Superior temporal gyrus (tissue), 1 donor: ENCODE measurements around the gene PCGF3.

Experiments used
- DNase-seq: peaks from one replicate; pipeline ENCODE4 v3.0.0-alpha.2; 2016; ENCODE audit errors: extremely low spot score

The PCGF3 gene

GRCh38 chr4:784401-785331 lies 79.0 kb downstream of the PCGF3 start:
- DNase-seq: no peak

- DNase-seq: no peak
Measured at GRCh38 chr4:785332-786073, 79.9 kb downstream of the PCGF3 start.

GRCh38 chr4:786074-786741 lies 80.6 kb downstream of the PCGF3 start:
- no peak for DNase-seq

GRCh38 chr4:786861-787300 lies 81.2 kb downstream of the PCGF3 start:
- DNase-seq: no peak

GRCh38 chr4:787561-787981 lies 81.9 kb downstream of the PCGF3 start:
- DNase-seq: no peak

GRCh38 chr4:788006-788635 lies 82.5 kb downstream of the PCGF3 start:
- no peak for DNase-seq

GRCh38 chr4:788636-789297 lies 83.1 kb downstream of the PCGF3 start:
- DNase-seq: no peak

- no peak for DNase-seq
Measured at GRCh38 chr4:789571-790465, 84.2 kb downstream of the PCGF3 start.

- DNase-seq: no peak
Measured at GRCh38 chr4:790466-790820, 84.8 kb downstream of the PCGF3 start.

- no peak for DNase-seq
Measured at GRCh38 chr4:791252-791897, 85.7 kb downstream of the PCGF3 start.

- DNase-seq: no peak
Measured at GRCh38 chr4:791898-792625, 86.4 kb downstream of the PCGF3 start.

- DNase-seq: no peak
Measured at GRCh38 chr4:792626-793092, 87.0 kb downstream of the PCGF3 start.

- no peak for DNase-seq
Measured at GRCh38 chr4:793093-793861, 87.6 kb downstream of the PCGF3 start.

GRCh38 chr4:793941-794621 lies 88.4 kb downstream of the PCGF3 start:
- no peak for DNase-seq

GRCh38 chr4:794900-795725 lies 89.5 kb downstream of the PCGF3 start:
- DNase-seq: no peak

- no peak for DNase-seq
Measured at GRCh38 chr4:795726-796119, 90.1 kb downstream of the PCGF3 start.

GRCh38 chr4:796206-796605 lies 90.6 kb downstream of the PCGF3 start:
- no peak for DNase-seq
